SK-N-SH (cell line): ENCODE data around the gene XRN1.

ENCODE experiments used
- CTCF ChIP-seq: fragments of 200-600 bp; sonication (generic); IDR thresholded peaks from 2 replicates; pipeline ENCODE4 v1.6.1; 2017; ENCODE audit warnings: antibody characterized with exemption, mild to moderate bottlenecking, moderate library complexity
- ELF1 ChIP-seq: IDR thresholded peaks from 2 replicates; pipeline ENCODE4 v1.4.0; 2012
- EP300 ChIP-seq, 2 experiments: IDR thresholded peaks; 2 replicates each; pipeline versions ENCODE4 v1.4.0 to v1.6.1; 2012; ENCODE audit warnings: borderline replicate concordance in 1 of 2, low read depth in 1 of 2, low read length in 1 of 2
- EZH2phosphoT487 ChIP-seq: fragments of 200-600 bp; sonication (generic); IDR thresholded peaks from 2 replicates; pipeline ENCODE4 v1.6.1; 2017; ENCODE audit warnings: low read depth, mixed run types, mild to moderate bottlenecking, antibody characterized with exemption, moderate library complexity, borderline replicate concordance
- FOXJ3 ChIP-seq: sonication (generic); formaldehyde crosslinking; IDR thresholded peaks from 2 replicates; pipeline ENCODE4 v1.5.1; 2020; ENCODE audit warnings: mild to moderate bottlenecking, missing genetic modification reagents
- FOXM1 ChIP-seq: IDR thresholded peaks from 2 replicates; pipeline ENCODE4 v1.4.0; 2012; ENCODE audit warnings: low read depth, mild to moderate bottlenecking
- GABPA ChIP-seq: IDR thresholded peaks from 2 replicates; pipeline ENCODE4 v1.4.0; 2012; ENCODE audit warnings: low read depth, mild to moderate bottlenecking
- MXI1 ChIP-seq: IDR thresholded peaks from 2 replicates; pipeline ENCODE4 v1.6.1; 2012; ENCODE audit warnings: mild to moderate bottlenecking, low read depth, low read length, improper control_type of control experiment
- NRF1 ChIP-seq: IDR thresholded peaks from 2 replicates; pipeline ENCODE4 v1.6.1; 2012; ENCODE audit warnings: low read depth, mild to moderate bottlenecking, low read length
- REST ChIP-seq: IDR thresholded peaks from 2 replicates; pipeline ENCODE4 v1.6.1; 2012; ENCODE audit warnings: mild to moderate bottlenecking, low read depth, low read length, moderate library complexity
- RXRA ChIP-seq: IDR thresholded peaks from 2 replicates; pipeline ENCODE4 v1.4.0; 2012; ENCODE audit warnings: low read depth, mild to moderate bottlenecking, borderline replicate concordance
- TEAD4 ChIP-seq: IDR thresholded peaks from 2 replicates; pipeline ENCODE4 v1.4.0; 2012; ENCODE audit warnings: mild to moderate bottlenecking, borderline replicate concordance; ENCODE audit not compliant: insufficient read depth
- USF2 ChIP-seq: fragments of 150-350 bp; IDR thresholded peaks from 2 replicates; pipeline ENCODE4 v1.6.1; 2017; ENCODE audit warnings: antibody characterized with exemption, low read length, low read depth, borderline replicate concordance
- YY1 ChIP-seq: IDR thresholded peaks from 2 replicates; pipeline ENCODE4 v1.4.0; 2012; ENCODE audit warnings: low read depth, mild to moderate bottlenecking

GRCh38 chr3:142481196-142481595 lies 33.4 kb upstream of the XRN1 start:
- TF ChIP-seq CTCF (no peak), FOXM1 (no peak), REST (no peak), FOXJ3 (CRISPR knock-in tag) (no peak), MXI1 (no peak), GABPA (no peak), USF2 (no peak), RXRA (no peak), TEAD4 (no peak), EP300 (IDR thresholded peaks at IDR 0.05; ENCODE audit: borderline replicate concordance in 1 of 2, low read depth in 1 of 2, low read length in 1 of 2) (no peak), ELF1 (no peak), EZH2phosphoT487 (no peak), NRF1 (no peak), YY1 (no peak)
